SK-N-SH (cell line): ENCODE results near the gene TREM2.

ENCODE experiments used
- EP300 ChIP-seq, 2 experiments: IDR thresholded peaks; 2 replicates each; pipeline versions ENCODE4 v1.4.0 to v1.6.1; 2012; ENCODE audit warnings: borderline replicate concordance in 1 of 2, low read depth in 1 of 2, low read length in 1 of 2
- EZH2phosphoT487 ChIP-seq: fragments of 200-600 bp; sonication (generic); IDR thresholded peaks from 2 replicates; pipeline ENCODE4 v1.6.1; 2017; ENCODE audit warnings: low read depth, mixed run types, mild to moderate bottlenecking, antibody characterized with exemption, moderate library complexity, borderline replicate concordance
- JUND ChIP-seq: IDR thresholded peaks from 2 replicates; pipeline ENCODE4 v1.4.0; 2012
- POLR2AphosphoS5 ChIP-seq: IDR thresholded peaks from 2 replicates; pipeline ENCODE4 v1.6.1; 2012; ENCODE audit warnings: low read depth, low read length
- RAD21 ChIP-seq: IDR thresholded peaks from 2 replicates; pipeline ENCODE4 v1.6.1; 2012; ENCODE audit warnings: mild to moderate bottlenecking, low read length
- TAF1 ChIP-seq: IDR thresholded peaks from 2 replicates; pipeline ENCODE4 v1.6.1; 2012; ENCODE audit warnings: low read depth, mild to moderate bottlenecking, low read length, moderate library complexity, borderline replicate concordance
- YY1 ChIP-seq: IDR thresholded peaks from 2 replicates; pipeline ENCODE4 v1.4.0; 2012; ENCODE audit warnings: low read depth, mild to moderate bottlenecking
- TF ChIP-seq, protein P1 (sequence below): fragments of 200-600 bp; sonication (generic); IDR thresholded peaks from 2 replicates; pipeline ENCODE4 v1.6.1; 2017; ENCODE audit warnings: antibody characterized with exemption, mild to moderate bottlenecking, moderate library complexity
- TF ChIP-seq, protein P2 (sequence below): IDR thresholded peaks from 2 replicates; pipeline ENCODE4 v1.4.0; 2012; ENCODE audit warnings: low read depth, borderline replicate concordance

GRCh38 chr6:41132254-41132653 is 30.7 kb downstream of the TREM2 start:
- TF ChIP-seq, protein P1, sequence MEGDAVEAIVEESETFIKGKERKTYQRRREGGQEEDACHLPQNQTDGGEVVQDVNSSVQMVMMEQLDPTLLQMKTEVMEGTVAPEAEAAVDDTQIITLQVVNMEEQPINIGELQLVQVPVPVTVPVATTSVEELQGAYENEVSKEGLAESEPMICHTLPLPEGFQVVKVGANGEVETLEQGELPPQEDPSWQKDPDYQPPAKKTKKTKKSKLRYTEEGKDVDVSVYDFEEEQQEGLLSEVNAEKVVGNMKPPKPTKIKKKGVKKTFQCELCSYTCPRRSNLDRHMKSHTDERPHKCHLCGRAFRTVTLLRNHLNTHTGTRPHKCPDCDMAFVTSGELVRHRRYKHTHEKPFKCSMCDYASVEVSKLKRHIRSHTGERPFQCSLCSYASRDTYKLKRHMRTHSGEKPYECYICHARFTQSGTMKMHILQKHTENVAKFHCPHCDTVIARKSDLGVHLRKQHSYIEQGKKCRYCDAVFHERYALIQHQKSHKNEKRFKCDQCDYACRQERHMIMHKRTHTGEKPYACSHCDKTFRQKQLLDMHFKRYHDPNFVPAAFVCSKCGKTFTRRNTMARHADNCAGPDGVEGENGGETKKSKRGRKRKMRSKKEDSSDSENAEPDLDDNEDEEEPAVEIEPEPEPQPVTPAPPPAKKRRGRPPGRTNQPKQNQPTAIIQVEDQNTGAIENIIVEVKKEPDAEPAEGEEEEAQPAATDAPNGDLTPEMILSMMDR, result no peak
- TF ChIP-seq JUND (no peak), YY1 (no peak), RAD21 (no peak), EZH2phosphoT487 (no peak), EP300 (IDR thresholded peaks at IDR 0.05; ENCODE audit: borderline replicate concordance in 1 of 2, low read depth in 1 of 2, low read length in 1 of 2) (no peak), POLR2AphosphoS5 (no peak), TAF1 (no peak)
- TF ChIP-seq, protein P2, sequence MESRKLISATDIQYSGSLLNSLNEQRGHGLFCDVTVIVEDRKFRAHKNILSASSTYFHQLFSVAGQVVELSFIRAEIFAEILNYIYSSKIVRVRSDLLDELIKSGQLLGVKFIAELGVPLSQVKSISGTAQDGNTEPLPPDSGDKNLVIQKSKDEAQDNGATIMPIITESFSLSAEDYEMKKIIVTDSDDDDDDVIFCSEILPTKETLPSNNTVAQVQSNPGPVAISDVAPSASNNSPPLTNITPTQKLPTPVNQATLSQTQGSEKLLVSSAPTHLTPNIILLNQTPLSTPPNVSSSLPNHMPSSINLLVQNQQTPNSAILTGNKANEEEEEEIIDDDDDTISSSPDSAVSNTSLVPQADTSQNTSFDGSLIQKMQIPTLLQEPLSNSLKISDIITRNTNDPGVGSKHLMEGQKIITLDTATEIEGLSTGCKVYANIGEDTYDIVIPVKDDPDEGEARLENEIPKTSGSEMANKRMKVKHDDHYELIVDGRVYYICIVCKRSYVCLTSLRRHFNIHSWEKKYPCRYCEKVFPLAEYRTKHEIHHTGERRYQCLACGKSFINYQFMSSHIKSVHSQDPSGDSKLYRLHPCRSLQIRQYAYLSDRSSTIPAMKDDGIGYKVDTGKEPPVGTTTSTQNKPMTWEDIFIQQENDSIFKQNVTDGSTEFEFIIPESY, result no peak
